Mesenchymal stem cell (in vitro differentiated cells and primary cell): ENCODE results near the gene TYRO3.

ENCODE experiments used
- DNase-seq: peaks from one replicate; pipeline ENCODE4 v3.0.0-alpha.2; 2013
- H2AFZ ChIP-seq: one replicate; pipeline ENCODE4 v1.6.1; 2013; ENCODE audit warnings: low read depth, mild to moderate bottlenecking, control low read depth, inconsistent platforms, low read length, moderate library complexity
- H2AK5ac ChIP-seq: 2 replicates; pipeline ENCODE4 v1.6.1; 2013; ENCODE audit warnings: low read length, moderate library complexity, mild to moderate bottlenecking, inconsistent platforms; ENCODE audit not compliant: severe bottlenecking
- H2BK120ac ChIP-seq: one replicate; pipeline ENCODE4 v1.6.1; 2013; ENCODE audit warnings: low read depth, mild to moderate bottlenecking, inconsistent platforms, low read length, moderate library complexity
- H2BK12ac ChIP-seq, 2 experiments: one replicate each; pipeline ENCODE4 v1.6.1; 2013; ENCODE audit warnings: inconsistent platforms in 2 of 2, low read length in 2 of 2, mild to moderate bottlenecking in 2 of 2, moderate library complexity in 2 of 2, control low read depth in 1 of 2
- H2BK15ac ChIP-seq: one replicate; pipeline ENCODE4 v1.6.1; 2013; ENCODE audit warnings: mild to moderate bottlenecking, low read depth, inconsistent platforms; ENCODE audit not compliant: poor library complexity, severe bottlenecking
- H2BK5ac ChIP-seq: 2 replicates; pipeline ENCODE4 v1.6.1; 2013; ENCODE audit warnings: low read depth, mild to moderate bottlenecking, low read length, control low read depth, inconsistent platforms; ENCODE audit not compliant: poor library complexity, severe bottlenecking
- H3K14ac ChIP-seq, 2 experiments: one replicate each; pipeline ENCODE4 v1.6.1; 2013; ENCODE audit warnings: inconsistent platforms in 2 of 2, low read length in 2 of 2, control low read depth in 1 of 2, mild to moderate bottlenecking in 1 of 2, moderate library complexity in 1 of 2
- H3K18ac ChIP-seq, 2 experiments: one replicate each; pipeline ENCODE4 v1.6.1; 2013; ENCODE audit warnings: inconsistent platforms in 2 of 2, low read length in 2 of 2, control low read depth in 1 of 2, low read depth in 1 of 2, mild to moderate bottlenecking in 1 of 2
- H3K23ac ChIP-seq, 2 experiments: one replicate each; pipeline ENCODE4 v1.6.1; 2013; ENCODE audit warnings: inconsistent platforms in 2 of 2, low read length in 2 of 2, mild to moderate bottlenecking in 2 of 2, moderate library complexity in 2 of 2, control low read depth in 1 of 2
- H3K27ac ChIP-seq: 2 replicates; pipeline ENCODE4 v1.5.1; 2013; ENCODE audit warnings: mild to moderate bottlenecking, moderate library complexity, low read length, control low read depth, inconsistent platforms; ENCODE audit not compliant: poor library complexity, severe bottlenecking
- H3K27me3 ChIP-seq, 2 experiments: 2 replicates each; pipeline versions ENCODE4 v1.6.1 to v1.7.0; 2013; ENCODE audit warnings: low read length in 2 of 2, mild to moderate bottlenecking in 2 of 2, moderate library complexity in 2 of 2, control low read depth in 1 of 2, inconsistent platforms in 1 of 2; ENCODE audit not compliant: control insufficient read depth in 1 of 2, insufficient read depth in 1 of 2
- H3K36me3 ChIP-seq, 2 experiments: 2 replicates each; pipeline versions ENCODE4 v1.6.1 to v1.7.0; 2013; ENCODE audit warnings: low read length in 2 of 2, control low read depth in 1 of 2, inconsistent platforms in 1 of 2, low read depth in 1 of 2, mild to moderate bottlenecking in 1 of 2; ENCODE audit not compliant: insufficient read depth in 2 of 2, control insufficient read depth in 1 of 2
- H3K4ac ChIP-seq, 2 experiments: one replicate each; pipeline ENCODE4 v1.6.1; 2013; ENCODE audit warnings: inconsistent platforms in 2 of 2, low read length in 2 of 2, mild to moderate bottlenecking in 2 of 2, moderate library complexity in 2 of 2, control low read depth in 1 of 2, low read depth in 1 of 2
- H3K4me1 ChIP-seq: 2 replicates; pipeline ENCODE4 v1.6.1; 2013; ENCODE audit warnings: low read depth, low read length, control low read depth; ENCODE audit not compliant: control insufficient read depth, insufficient read depth
- H3K4me2 ChIP-seq: 2 replicates; pipeline ENCODE4 v1.6.1; 2013; ENCODE audit warnings: low read length, mild to moderate bottlenecking, inconsistent platforms; ENCODE audit not compliant: poor library complexity, severe bottlenecking
- H3K4me3 ChIP-seq, 2 experiments: 2 replicates each; pipeline versions ENCODE4 v1.5.1 to v1.7.0; 2013; ENCODE audit warnings: low read length in 2 of 2, mild to moderate bottlenecking in 2 of 2, control low read depth in 1 of 2, low read depth in 1 of 2; ENCODE audit not compliant: insufficient read depth in 1 of 2
- H3K79me1 ChIP-seq: replicated peaks from 2 replicates; pipeline ENCODE4 v1.6.1; 2013; ENCODE audit warnings: mild to moderate bottlenecking, control low read depth, low read length, inconsistent platforms; ENCODE audit not compliant: poor library complexity, severe bottlenecking
- H3K9ac ChIP-seq: 2 replicates; pipeline ENCODE4 v1.7.0; 2013; ENCODE audit warnings: mild to moderate bottlenecking, low read length, moderate library complexity
- H3K9me3 ChIP-seq: 2 replicates; pipeline ENCODE4 v1.7.0; 2013; ENCODE audit warnings: mild to moderate bottlenecking, low read length; ENCODE audit not compliant: control insufficient read depth
- H4K8ac ChIP-seq: one replicate; pipeline ENCODE4 v1.6.1; 2013; ENCODE audit warnings: inconsistent platforms, mild to moderate bottlenecking, low read length, moderate library complexity
- H4K91ac ChIP-seq: one replicate; pipeline ENCODE4 v1.6.1; 2013; ENCODE audit warnings: mild to moderate bottlenecking, low read length, inconsistent platforms
- WGBS: methylation state at CpG from one replicate; pipeline ENCODE4 v1.1.7; 2013; ENCODE audit warnings: mixed read lengths; 5-methylcytosine and 5-hydroxymethylcytosine counted together

TYRO3 gene

GRCh38 chr15:41559239-41559782, 299 bp downstream of the TYRO3 start:
- 1% methylated on average over 42 of the region's 60 CpGs for WGBS
- H2BK12ac ChIP-seq, result peak overlapping the region; percentile 16 to 28
- peaks cover 0 to 8% of the 10 kb centered on the region in 2 experiments for H3K36me3 ChIP-seq
- no peak overlapping the region for H3K27ac ChIP-seq
- H3K4me1 ChIP-seq, result peaks cover 30% of the 10 kb centered on the region
- peaks cover 6 to 7% of the 10 kb centered on the region in 2 experiments for H3K27me3 ChIP-seq
- peak overlapping the region; percentile 69 to 77 for H3K4me3 ChIP-seq
- H2BK120ac ChIP-seq, result peak overlapping the region; percentile 85
- peak overlapping the region; percentile 13 to 71 for H3K18ac ChIP-seq
- H2BK15ac ChIP-seq, result peak overlapping the region; percentile 83
- no peak overlapping the region for H3K23ac ChIP-seq
- no peak overlapping the region for H4K8ac ChIP-seq
- no peak overlapping the region for H2BK5ac ChIP-seq
- DNase-seq, result no peak
- no peaks in the 10 kb centered on the region for H3K79me1 ChIP-seq
- H2AK5ac ChIP-seq, result no peak overlapping the region
- H3K4ac ChIP-seq, result peak overlapping the region in 1 of 2 experiments; percentile 32
- no peaks in the 10 kb centered on the region for H3K9me3 ChIP-seq
- peak overlapping the region; percentile 15 for H2AFZ ChIP-seq
- H4K91ac ChIP-seq, result peak overlapping the region; percentile 77
- H3K4me2 ChIP-seq, result peak overlapping the region; percentile 96
- H3K14ac ChIP-seq, result peak overlapping the region in 1 of 2 experiments; percentile 8
- H3K9ac ChIP-seq, result peak overlapping the region; percentile 64

GRCh38 chr15:41560572-41560874, 1.5 kb downstream of the TYRO3 start:
- whole genome bisulfite sequencing, result 86% methylated on average over 1 of the region's 2 CpGs
- Histone ChIP-seq H2BK15ac (no peak overlapping the region), H3K18ac (peak overlapping the region in 1 of 2 experiments; percentile 32)

GRCh38 chr15:41561104-41561776, 2.2 kb downstream of the TYRO3 start:
- peak overlapping the region in 1 of 2 experiments; percentile 32 for H3K18ac ChIP-seq
- no peak overlapping the region for H2AFZ ChIP-seq
- H3K36me3 ChIP-seq, result peaks cover 0 to 11% of the 10 kb centered on the region in 2 experiments
- peaks cover 38% of the 10 kb centered on the region for H3K4me1 ChIP-seq
- 87% methylated on average over 16 of the region's 16 CpGs for WGBS
- no peak overlapping the region for H2BK5ac ChIP-seq
- no peak overlapping the region for H3K9ac ChIP-seq
- H3K4me3 ChIP-seq, result no peak overlapping the region
- no peak for DNase-seq
- no peak overlapping the region for H4K8ac ChIP-seq
- H2BK120ac ChIP-seq, result no peak overlapping the region
- no peaks in the 10 kb centered on the region for H3K9me3 ChIP-seq
- H3K4ac ChIP-seq, result no peak overlapping the region
- H4K91ac ChIP-seq, result peak overlapping the region; percentile 35
- H3K23ac ChIP-seq, result no peak overlapping the region
- H3K27me3 ChIP-seq, result peaks cover 0 to under 1% of the 10 kb centered on the region in 2 experiments
- peak overlapping the region; percentile 10 for H2AK5ac ChIP-seq
- H3K4me2 ChIP-seq, result no peak overlapping the region
- no peaks in the 10 kb centered on the region for H3K79me1 ChIP-seq
- H2BK12ac ChIP-seq, result peak overlapping the region in 1 of 2 experiments; percentile 38
- no peak overlapping the region for H3K14ac ChIP-seq
- no peak overlapping the region for H2BK15ac ChIP-seq
- no peak overlapping the region for H3K27ac ChIP-seq

More at GRCh38 chr15:41560572-41560874, 1.5 kb downstream of the TYRO3 start:
- H3K4me3 ChIP-seq, result no peak overlapping the region
- no peak overlapping the region for H2BK120ac ChIP-seq
- H2AK5ac ChIP-seq, result no peak overlapping the region
- DNase-seq, result no peak
- H3K14ac ChIP-seq, result peak overlapping the region in 1 of 2 experiments; percentile 46
- no peak overlapping the region for H3K4me2 ChIP-seq
- H3K27me3 ChIP-seq, result peaks cover 0 to 7% of the 10 kb centered on the region in 2 experiments
- no peak overlapping the region for H3K27ac ChIP-seq
- peak overlapping the region; percentile 25 to 43 for H2BK12ac ChIP-seq
- H2AFZ ChIP-seq, result no peak overlapping the region
- H3K36me3 ChIP-seq, result peaks cover 0 to 11% of the 10 kb centered on the region in 2 experiments
- no peak overlapping the region for H2BK5ac ChIP-seq
- peak overlapping the region in 1 of 2 experiments; percentile 37 for H3K4ac ChIP-seq
- peak overlapping the region in 1 of 2 experiments; percentile 36 for H3K23ac ChIP-seq
- peaks cover 38% of the 10 kb centered on the region for H3K4me1 ChIP-seq
- H3K9ac ChIP-seq, result no peak overlapping the region
- no peak overlapping the region for H4K8ac ChIP-seq
- no peaks in the 10 kb centered on the region for H3K9me3 ChIP-seq
- peak overlapping the region; percentile 53 for H4K91ac ChIP-seq
- no peaks in the 10 kb centered on the region for H3K79me1 ChIP-seq

GRCh38 chr15:41561777-41562145, 2.7 kb downstream of the TYRO3 start:
- 46% methylated on average over 3 of the region's 3 CpGs for WGBS
- Histone ChIP-seq H2BK15ac (peak overlapping the region; percentile 65), H3K14ac (no peak overlapping the region), H2BK5ac (no peak overlapping the region), H4K8ac (peak overlapping the region; percentile 14), H3K79me1 (no peaks in the 10 kb centered on the region), H3K23ac (no peak overlapping the region), H3K4me3 (no peak overlapping the region), H2BK12ac (peak overlapping the region in 1 of 2 experiments; percentile 38), H3K18ac (peak overlapping the region in 1 of 2 experiments; percentile 32), H2AFZ (no peak overlapping the region), H3K4ac (no peak overlapping the region), H3K4me2 (no peak overlapping the region), H2AK5ac (peak overlapping the region; percentile 10), H3K27ac (no peak overlapping the region), H3K36me3 (peaks cover 0 to 11% of the 10 kb centered on the region in 2 experiments), H3K9ac (no peak overlapping the region), H4K91ac (peak overlapping the region; percentile 35), H3K27me3 (no peaks in the 10 kb centered on the region), H2BK120ac (peak overlapping the region; percentile 21), H3K4me1 (peaks cover 41% of the 10 kb centered on the region), H3K9me3 (no peaks in the 10 kb centered on the region)
- DNase-seq, result peak; percentile 56
